Stimulated activated CD4-positive, alpha-beta T cell treated with anti-CD3 and anti-CD28 coated beads, Interleukin-12 subunit alpha, Interleukin-12 subunit beta, amount 100 ng/mL, for 4 hours (primary cell): ENCODE data around the gene DNPEP.

Source experiments
- DNase-seq: peaks from one replicate; pipeline ENCODE4 v3.0.0-alpha.2; 2020

Gene DNPEP

DNA sequence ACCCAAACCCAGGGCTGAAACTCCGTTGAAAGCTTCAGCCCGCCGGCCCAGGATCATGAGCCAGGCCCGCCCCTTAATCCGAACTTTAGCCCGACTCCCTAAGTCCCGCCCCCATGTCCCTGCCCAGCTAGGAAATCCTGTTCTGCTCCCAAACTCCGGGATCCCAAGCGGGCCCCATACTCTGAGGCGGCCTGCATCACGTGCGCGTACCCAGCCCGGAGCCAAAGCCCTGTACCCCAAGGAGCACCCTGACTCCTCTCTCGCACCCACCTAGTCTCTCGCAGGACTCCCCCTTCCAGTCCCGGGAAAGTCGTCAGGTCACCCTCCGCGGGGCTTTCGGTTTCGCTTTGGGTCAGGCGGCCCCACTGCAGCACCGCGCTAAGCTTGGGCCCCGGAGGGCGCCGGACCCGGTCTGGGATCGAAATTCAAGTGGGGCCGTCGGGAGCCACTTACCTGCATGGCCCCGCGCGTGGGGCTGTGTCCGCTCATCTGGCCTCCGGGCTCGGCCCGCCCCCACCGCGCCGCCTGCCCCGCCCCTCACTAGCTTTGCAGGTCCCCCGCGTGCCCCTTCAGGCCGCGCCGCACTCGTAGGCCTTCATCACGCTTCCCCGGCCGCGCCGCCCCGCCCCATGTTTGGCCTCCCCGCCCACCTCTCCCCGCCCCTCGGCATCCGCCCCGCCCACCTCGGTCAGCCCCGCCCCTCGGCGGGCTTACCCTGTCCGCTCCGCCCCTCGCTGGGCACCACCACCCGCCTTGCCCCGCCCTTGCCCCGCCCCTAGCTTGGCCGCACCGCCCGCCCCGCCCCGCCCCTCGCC, at the start of gene DNPEP:
TSS of gene DNPEP (minus strand) at position 607 of the 815 bp plus-strand sequence. CDS start at position 489, 118 bp downstream.
- DNase-seq = peak; percentile 97

DNA sequence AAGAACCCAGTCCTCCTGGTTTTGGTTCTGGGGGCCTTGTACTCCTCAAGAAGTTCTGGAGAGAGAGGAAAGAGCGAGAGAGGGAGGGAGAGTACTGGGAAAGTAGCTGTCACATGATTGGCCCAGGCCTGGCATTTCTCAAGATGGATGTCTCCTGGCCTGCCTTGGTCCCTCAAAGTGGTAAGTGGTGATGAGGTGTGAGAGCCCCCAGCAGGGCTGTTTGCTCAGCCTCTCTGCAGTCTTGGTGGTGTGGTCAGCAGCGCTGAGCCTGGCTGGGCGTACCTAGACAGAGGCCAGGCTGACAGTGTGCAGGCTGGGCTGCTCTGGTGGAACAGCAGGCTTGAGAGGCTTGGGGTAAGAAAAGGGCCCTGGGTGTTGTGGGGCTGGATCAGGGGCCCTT, 49.4 kb upstream of the DNPEP start:
- DNase-seq = no peak

DNA sequence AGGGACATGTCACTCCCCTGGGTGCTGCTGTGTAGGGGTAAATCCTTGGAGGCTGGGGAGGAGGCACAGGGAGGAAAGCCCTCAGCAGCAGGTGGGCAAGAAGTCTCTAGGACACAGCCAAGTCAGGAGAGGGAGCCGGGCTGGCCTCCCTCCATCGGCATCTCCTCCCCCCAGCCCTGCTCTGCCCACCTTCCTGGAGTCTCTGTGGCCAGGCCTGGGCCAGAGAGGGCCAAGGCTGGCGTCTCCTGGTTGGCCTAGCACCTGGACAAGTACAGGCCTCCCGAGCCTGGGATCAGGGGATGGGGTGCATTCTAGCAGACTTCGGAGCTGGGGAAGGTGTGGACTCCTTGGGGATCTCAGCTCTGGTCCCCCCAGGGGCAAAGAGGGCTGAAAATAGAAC, 48.8 kb upstream of the DNPEP start:
- DNase-seq = no peak

DNA sequence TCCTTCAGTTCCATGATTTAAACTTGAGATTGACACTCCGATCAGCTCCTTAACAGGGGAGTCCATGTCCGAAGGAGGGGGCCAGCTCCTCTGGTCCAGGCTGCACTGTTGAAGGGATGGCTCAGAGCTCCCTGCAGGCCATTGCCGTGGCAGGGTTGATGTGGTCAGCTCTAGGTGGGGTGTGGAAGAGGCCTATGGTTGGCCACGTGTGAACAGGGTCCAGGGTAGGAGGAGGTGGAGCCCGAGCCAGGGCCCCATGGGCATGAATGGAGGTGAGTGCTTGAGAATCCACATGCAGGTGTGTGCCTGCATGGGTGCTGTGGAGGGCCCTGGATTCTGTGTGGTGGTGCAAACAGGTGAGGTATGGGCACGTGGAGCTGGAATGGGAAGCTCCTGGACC, 48.0 kb upstream of the DNPEP start:
- no peak for DNase-seq

DNA sequence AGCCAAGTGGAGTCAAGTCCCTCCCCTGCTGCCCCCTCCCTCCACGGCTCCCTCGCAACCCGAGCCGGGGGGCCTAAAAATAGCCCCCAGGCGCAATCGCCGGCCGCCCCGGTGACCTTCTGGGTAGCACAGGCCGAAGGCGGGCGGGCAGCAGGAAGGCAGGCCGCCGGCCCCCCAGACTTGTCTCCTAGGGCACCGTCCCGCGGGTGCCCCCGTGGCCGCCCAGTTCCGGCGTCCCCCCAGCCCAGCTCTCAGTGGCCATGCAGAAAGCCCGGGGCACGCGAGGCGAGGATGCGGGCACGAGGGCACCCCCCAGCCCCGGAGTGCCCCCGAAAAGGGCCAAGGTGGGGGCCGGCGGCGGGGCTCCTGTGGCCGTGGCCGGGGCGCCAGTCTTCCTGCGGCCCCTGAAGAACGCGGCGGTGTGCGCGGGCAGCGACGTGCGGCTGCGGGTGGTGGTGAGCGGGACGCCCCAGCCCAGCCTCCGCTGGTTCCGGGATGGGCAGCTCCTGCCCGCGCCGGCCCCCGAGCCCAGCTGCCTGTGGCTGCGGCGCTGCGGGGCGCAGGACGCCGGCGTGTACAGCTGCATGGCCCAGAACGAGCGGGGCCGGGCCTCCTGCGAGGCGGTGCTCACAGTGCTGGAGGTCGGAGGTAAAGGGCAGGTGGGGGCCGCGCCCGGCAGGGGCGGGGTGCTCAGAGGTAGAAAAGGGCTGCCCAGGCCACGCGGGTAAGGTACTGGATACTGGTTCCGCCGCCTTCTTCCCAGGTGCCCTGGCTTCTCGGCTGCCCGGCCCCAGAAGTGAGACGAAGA, 47.2 kb upstream of the DNPEP start, which contains the start of gene SPEG:
TSS of gene SPEG (plus strand) at position 126 of the 808 bp plus-strand sequence. CDS start at position 261, 135 bp downstream.
- no peak for DNase-seq

DNA sequence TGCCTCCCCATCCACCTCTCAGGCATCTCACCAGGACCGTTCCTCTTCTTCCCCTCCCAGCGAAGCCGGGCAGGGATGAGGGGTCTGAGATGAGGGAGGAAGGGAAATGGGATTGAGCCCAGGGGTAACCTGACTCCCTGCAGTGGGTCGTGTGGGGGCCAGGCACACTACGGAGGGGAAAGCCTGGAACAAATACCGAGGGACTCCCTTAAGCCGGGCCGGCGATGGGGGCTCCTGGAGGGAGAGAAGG, 46.7 kb upstream of the DNPEP start:
- no peak for DNase-seq

DNA sequence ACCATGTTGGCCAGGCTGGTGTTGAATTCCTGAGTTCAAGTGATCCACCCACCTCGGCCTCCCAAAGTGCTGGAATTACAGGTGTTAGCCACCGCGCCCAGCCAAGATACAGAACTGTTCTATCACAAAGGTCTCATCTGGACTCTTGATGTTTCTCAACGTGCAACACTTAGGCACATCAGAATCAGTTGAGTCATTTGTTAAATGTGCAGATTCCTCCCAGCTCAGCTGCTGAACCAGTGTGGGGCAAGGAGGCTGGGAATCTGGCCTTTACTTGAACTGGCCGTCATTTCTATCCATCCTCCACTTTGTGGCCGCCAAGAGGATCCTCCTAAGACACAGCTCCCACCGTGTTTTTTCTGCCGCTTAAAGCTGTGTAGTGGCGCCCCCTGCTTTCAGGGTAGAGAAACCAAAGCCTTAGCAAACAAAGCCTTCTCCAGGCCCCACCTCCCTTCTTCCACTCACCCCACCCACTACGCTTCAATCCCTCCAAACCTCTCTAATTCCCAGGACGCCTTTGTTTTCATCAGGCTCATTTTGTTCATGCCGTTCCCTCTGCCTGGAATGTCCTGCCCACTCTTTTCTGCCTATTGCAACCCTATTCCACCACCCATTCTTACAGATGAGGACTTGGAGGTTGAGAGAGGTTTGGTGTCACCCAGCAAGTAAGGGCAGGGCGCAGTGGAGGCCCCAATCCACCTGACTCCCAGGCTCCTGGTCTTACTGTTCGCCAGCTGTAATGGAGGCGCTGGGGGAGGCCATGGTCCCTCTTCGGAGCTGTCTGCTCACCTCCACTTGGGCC, 46.2 kb upstream of the DNPEP start:
- DNase-seq = no peak

DNA sequence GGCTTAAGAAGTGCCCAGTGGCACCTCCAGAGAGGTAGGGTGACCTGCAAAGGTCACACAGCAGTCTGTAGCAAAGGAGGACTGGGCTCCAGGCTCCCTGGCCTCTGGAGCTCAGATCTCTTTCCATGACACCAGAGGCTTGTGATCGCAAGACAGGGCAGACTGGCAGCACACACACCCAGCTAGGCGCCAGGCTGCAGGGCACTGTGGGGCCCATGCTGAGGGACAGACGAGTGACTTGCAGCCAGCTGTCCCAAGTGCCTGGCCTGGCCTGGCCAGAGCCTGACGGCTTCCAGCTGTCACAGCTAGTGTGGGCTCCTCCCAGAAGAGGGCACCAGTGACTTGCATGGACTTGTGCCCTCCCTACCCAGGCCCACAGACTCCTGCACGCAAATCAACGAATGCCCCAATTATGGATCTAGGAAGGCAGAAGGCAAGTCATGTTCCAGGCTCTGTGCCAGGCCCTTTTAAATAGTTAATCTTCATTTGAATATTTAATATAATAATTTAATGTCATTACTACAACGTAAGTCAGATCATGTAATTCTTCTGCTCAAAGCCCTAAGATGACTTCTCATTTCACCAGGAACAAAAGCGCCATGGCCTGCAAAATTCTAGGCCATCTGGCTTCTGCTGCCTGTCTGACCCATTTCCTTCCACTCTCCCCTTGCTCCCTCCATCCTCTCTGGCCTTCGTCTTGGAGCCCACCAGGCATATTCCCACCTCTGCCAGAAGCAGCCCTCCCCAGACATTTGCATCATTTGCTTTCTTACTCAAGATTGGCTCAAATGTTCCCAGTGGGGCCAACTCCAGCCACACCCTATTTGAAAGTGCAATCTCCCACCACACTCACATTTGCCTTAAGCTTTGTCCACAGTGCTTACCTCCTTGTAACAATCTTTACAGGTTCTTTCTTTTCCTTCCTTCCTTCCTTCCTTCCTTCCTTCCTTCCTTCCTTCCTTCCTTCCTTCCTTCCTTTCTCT, 43.2 kb upstream of the DNPEP start:
- DNase-seq = no peak

DNA sequence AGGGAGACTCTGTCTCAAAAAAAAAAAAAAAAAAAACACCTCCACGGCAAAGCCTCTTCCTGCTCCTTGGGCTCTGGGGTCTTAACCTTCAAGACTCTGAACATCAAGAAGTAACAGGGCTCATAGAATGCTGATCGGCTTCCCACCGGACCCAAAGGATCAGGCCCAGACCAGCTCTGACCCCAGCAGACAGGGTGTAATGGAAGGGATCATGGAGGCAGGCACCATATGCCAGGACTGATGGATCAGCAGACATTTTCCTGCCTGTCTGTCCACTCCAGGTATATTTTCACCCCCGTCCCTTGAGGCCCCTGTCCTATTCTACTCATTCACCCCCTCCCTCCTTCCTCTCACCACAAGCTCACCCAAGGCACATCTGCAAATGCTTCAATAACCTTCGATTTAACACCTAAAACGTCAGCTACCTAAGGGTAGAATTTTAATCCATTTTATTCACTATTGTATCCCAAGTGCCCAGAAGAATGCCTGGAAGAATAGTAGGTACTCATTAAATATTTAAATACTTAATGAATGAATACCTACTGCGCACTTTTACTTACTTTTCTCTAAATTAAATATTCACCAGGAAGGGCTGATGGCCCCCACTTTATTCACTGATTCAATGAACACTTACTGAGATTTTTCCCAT, 42.4 kb upstream of the DNPEP start:
- no peak for DNase-seq

DNA sequence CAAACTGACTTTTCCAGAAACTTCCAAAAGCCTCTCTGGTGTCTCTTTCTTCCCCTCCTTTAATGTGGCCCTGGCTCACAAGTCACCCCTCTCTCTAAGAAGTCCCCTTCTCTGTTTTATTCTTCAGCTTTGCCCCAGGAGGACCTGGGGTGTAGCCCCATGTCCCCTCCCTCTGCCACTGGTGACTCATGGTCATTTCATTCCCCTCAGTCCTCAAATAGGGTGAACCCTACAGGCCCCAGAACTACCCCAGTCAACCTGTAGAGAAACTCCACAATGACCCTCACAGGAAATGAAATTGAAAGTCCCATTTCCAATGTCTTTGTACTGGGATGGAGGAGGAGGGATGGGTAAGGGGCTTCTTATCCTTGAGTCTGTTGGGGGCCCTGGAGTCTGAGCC, 40.8 kb upstream of the DNPEP start:
- no peak for DNase-seq

DNA sequence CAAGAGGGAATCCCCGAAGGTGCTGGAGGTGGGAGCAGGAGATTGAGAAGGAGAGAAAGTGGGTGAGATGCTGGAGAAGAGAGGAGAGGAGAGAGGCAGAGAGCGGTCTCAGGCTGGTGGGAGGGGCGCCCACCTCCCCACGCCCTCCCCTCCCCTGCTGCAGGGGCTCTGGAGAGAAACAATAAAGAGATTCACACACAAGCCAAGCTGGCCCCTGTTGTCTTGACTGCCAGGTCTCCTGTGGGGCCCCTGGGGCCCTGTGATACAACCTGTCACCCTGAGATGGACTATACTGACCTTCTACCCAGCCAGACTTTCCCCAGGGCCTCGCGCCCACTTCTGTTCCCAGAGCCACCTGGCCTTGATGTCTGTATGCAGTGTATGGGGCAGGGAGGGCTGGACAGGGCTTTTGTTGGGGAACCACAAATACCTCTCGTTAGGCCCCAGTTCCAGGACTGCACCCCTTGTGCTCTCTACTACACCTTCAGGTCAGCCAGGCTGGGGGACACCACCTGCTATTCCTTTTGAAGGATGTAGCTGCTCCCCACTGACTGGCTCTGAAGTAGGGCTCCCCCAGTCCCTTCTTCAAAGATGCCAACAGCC, 38.9 kb upstream of the DNPEP start:
- DNase-seq = no peak

DNA sequence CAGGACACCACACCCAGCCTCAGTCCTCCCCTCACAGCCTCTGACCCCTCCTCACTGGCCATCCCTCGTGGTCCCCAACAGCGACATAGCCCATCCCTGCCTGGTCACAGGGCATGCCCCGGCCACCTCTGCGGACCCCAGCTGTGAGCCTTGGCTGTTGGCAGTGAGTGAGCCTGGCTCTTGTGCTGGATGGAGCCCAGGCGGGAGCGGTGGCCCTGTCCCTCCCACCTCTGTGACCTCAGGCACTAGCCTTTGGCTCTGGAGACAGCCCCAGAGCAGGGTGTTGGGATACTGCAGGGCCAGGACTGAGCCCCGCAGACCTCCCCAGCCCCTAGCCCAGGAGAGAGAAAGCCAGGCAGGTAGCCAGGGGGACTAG, 38.3 kb upstream of the DNPEP start:
- DNase-seq = no peak

DNA sequence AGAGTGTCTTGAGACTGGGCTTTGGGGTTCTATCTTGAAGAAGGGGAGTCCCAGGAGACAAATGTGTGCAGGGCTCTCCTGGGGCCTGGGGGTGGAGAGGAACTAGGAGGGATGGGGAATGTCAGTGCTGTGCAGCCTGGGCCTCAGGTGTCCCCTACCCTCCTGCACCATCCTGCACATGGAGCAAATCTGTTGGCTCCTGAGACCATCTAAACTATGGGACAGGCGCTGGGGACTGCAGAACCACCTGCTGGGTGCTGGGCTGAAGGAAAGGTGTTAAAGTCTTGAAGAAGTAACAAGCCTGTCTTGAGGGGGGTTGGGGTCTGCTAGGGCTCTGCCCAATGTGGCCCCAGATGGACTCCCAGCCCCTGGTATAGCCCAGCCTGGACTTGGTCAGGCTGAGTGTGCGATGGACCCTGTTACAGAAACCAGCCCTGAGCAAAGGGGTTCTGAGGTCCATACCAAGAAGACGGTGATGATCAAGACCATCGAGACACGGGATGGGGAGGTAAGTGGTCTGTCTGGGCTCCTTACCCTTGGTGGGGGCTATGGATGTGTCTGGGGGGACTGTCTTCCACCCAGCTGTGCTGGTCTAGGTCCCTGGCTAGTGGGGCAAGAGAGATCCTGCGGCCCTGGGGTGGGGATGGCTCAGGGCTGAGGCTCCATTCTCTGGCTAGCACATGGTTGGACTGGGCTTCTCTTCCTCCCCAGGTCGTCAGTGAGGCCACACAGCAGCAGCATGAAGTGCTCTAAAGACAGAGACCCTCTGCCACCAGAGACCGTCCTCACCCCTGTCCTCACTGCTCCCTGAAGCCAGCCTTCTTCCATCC, 37.7 kb upstream of the DNPEP start:
- no peak for DNase-seq

DNA sequence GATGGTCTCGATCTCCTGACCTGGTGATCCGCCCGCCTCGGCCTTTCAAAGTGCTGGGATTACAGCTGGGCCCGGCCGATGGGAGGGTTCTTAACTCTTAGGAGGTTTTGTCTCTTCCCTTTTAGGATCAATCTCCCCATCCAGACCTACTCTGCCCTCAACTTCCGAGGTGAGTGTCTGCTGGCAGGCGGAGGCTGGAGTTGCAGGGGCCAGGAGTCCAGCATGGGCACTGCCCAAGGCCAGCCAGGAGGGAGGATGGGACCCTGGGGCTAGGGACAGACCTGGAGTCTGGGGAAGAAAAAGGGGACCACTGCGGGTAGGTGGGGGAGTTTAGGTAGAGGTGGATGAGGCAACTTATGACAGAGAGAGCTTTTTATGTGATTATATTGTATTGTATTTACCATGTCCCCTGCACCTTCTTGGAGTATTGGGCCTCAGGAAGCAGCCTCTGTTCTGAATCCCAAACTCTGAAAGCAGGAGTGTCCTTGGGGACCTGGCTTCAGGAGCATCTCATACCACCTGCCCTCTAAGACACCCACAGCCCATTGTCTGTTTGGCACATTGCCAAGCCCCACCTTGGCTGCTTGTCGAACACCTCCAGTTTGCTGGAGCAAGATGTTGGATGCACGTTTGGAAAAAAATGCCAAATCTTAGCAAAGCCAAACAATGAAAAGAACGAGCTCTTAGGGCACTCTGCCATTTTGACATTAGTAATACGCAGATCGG, 36.1 kb upstream of the DNPEP start:
- no peak for DNase-seq

DNA sequence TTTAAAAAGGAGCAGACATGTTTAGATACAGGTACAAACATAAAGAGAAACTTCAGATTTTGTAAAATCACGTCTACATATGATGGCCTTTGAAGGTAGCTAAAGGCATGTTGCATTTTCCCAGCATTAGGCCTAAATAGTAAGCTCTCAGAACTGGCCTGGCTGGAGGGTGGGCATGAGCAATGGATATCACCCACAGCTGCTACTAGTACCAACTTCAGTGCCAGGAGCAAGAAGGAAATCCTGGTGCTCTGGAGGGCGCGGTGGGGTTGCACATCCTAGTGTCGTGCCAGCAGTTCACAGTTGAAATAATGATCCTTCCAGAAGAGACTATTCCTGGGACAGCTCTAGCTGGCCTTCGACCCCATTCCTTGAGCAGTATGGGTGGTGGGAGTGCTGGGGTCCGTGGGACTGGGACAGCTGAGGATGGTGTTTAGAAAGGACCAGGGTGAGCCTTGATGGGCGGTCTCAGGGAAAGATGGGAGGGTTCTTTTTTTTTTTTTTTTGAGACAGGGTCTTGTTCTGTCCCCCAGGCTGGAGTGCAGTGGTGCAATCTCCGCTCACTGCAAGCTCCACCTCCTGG, 35.3 kb upstream of the DNPEP start:
- no peak for DNase-seq

DNA sequence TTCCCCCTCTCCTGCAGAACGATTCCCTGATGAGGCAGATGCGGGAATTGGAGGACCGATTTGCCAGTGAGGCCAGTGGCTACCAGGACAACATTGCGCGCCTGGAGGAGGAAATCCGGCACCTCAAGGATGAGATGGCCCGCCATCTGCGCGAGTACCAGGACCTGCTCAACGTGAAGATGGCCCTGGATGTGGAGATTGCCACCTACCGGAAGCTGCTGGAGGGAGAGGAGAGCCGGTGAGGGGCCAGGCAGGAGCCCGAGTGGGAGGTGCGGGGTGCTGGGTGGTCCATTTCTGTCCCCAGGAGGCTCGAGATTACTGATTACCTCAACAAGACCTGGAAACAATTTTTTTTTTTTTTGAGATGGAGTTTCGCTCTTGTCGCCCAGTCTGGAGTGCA, 33.6 kb upstream of the DNPEP start:
- no peak for DNase-seq

DNA sequence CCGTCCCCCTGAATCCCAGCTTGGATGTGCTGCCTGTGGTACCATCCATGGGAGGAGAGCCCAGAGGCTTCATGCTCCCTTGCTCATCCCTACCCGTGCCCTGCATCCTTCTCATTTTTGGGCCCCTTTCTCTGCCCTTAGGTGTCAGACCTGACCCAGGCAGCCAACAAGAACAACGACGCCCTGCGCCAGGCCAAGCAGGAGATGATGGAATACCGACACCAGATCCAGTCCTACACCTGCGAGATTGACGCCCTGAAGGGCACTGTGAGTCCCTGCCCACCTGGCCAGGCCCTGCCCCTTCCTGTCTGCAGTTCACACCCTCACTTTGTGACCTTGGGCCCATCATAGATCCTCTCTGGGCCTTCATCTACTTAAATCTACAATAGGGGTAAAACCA, 33.0 kb upstream of the DNPEP start:
- DNase-seq = no peak

DNA sequence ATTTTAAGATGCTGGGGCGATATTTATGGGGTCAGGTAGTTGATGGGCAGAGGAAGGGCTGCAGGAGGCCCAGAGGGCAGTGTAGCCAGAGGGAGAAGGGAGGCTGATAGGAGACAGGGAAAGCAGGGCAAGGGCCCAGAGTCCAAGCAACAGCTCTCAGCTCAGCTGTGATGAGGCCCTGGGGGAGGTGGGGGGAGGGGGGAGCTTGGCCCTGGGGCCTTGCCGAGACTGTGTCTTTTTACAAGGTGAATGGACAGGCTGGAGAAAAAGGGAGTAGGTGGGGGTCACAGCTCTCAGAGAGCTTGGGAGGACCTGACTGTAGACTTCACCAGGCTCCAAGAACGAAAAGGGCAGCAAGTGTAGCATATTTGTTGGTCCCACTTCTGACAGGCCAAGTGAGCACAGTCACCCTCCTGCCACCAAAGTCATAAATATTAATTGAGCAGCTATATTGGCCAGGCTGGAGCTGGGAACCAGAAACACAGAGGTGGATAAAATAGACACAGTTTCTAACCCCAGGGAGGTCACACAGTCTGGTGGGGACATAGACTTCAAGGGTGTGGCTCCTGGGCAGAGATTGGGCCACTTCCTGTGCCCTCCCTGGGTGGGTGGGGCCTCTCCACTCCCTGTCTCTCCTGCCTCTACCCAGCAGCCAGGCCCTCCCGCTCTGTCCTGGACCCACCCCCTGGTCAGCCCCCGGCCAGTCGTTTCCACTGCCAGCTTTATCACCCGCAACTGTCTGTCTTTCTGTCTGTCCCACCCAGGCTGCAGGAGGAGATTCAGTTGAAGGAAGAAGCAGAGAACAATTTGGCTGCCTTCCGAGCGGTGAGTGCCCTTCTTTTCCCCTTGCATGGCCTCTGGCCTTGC, 31.9 kb upstream of the DNPEP start:
- no peak for DNase-seq

DNA sequence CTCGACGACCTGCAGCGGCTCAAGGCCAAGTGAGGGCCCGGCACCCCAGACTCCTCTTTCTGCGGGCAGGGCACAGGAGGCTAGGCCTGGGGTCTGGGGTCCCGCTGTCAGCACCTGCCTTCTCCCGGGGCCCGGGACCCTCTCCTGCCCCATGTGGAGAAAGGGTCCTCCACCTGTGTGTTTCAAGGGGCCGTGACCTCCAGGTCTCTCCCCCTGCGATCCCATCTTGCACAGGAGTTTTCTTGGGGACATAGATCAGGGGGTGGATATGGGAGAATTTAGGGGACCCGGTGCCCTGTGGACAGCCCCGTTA, 31.3 kb upstream of the DNPEP start:
- DNase-seq = no peak
